Measurements from ENCODE around the gene LRRC4C. TPM values are rescaled to one million over a fixed set of nuclear protein-coding genes. Genes with fewer than 3 reads are reported as not detected.

LRRC4C gene
- total and polyA plus RNA-seq, 2 donors (not counting 3 experiments of a cell fraction or from before 2014, with no cell fraction given), result not detected

DNA sequence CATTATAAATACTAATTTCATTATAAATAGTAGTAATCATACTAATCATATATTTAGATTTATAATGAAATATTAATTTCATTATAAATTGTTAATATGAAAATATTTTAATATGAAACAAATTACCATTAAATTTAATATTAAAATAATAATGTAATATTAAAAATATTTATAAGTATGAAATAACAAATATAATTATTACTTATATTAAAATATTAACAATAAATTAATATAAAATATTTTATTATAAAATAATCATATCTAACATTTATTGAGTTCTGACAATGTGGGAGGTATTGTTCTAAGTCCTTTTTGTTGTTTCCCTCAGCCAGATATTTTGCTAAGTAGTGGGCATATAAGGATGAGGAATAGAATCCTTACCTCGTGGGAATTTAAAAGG is 1341.4 kb downstream of the LRRC4C start:
- dilution Hi-C loops (cut with MboI; ENCODE audit: extremely low pct_ligation_motif_present, low sequenced_read_pairs), result no loop called here
- Histone ChIP-seq H3K4me1 (ENCODE audit: control insufficient read depth, extremely low read depth, insufficient read depth, low read length) (no peaks in the 10 kb centered on the region), H2AFZ (ENCODE audit: low read depth, low read length) (no peak overlapping the region), H3K9ac (replicated peaks; ENCODE audit: extremely low read depth, insufficient read depth, low read length) (no peak overlapping the region), H3K79me2 (ENCODE audit: control insufficient read depth, insufficient read depth, low read length) (no peaks in the 10 kb centered on the region), H4K20me1 (replicated peaks; ENCODE audit: control insufficient read depth, extremely low read depth, insufficient read depth, low read length) (no peaks in the 10 kb centered on the region), H3K27me3 (ENCODE audit: control insufficient read depth in 2 of 2, insufficient read depth in 2 of 2, low read length in 2 of 2) (no peaks in the 10 kb centered on the region), H3K9me3 (replicated peaks; ENCODE audit: control insufficient read depth, insufficient read depth, low read length) (peaks cover 2% of the 10 kb centered on the region), H3K9me1 (replicated peaks; ENCODE audit: control insufficient read depth, extremely low read depth, insufficient read depth, low read length) (no peaks in the 10 kb centered on the region), H3K4me3 (replicated peaks in 1 of 3; ENCODE audit: insufficient read depth in 1 of 3, low read depth in 1 of 3, low read length in 3 of 3) (no peak overlapping the region), H3K4me2 (ENCODE audit: insufficient read depth, low read length) (no peak overlapping the region), H3K36me3 (ENCODE audit: control insufficient read depth in 2 of 2, extremely low read depth in 1 of 2, insufficient read depth in 2 of 2, low read length in 2 of 2) (no peaks in the 10 kb centered on the region), H3K27ac (ENCODE audit: insufficient read depth, low read depth, low read length) (no peak overlapping the region)
- BruUV-seq (replicated peaks), result no TSS peak
- intact Hi-C loops (cut with micrococcal nuclease), result no loop called here
- CTCF ChIA-PET, result no interaction called here
- DNase-seq (ENCODE audit: low read depth, low spot score) (no peak), FAIRE-seq (no peak)
- POLR2A ChIA-PET, result no interaction called here
- TF ChIP-seq GATA2 (IDR thresholded peaks at IDR 0.05; ENCODE audit: insufficient read depth, insufficient read length, low read depth, low read length), result no peak
- TF ChIP-seq JUN (IDR thresholded peaks at IDR 0.05; ENCODE audit: borderline replicate concordance, insufficient read depth, insufficient read length, low read depth), result no peak
- TF ChIP-seq POLR2A (IDR thresholded peaks at IDR 0.05; ENCODE audit: low read depth, low read length), result no peak

DNA sequence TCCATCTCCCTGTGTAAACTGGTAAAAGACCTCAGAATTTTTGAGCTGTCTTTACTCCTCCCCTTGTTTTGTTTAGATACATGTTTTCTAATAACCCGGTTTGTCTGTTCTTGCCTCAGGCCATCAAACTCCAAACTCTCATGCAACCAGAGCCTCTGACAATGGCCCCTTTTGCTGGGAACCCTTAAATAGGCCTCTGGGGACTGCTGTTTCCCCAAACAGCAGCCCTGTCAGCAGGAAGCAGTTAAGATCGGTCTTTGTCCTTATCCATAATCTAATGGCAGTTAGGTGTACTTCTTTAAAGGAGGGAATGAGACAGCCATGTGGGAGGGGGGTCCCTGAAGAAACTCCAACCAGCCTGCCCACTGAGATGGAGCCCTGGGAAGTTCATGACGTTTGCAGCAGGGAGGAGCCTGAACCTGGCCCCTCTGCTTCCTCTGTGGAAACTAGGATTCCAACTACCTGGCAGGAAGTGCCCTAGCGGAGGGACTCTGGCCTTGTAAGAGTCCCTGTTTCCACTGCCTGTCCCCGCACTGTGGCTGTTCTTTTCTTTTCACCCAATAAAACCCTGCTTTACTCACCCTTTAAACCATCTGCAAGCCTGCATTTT is 1354.4 kb downstream of the LRRC4C start:
- H3K9ac ChIP-seq (replicated peaks; ENCODE audit: extremely low read depth, insufficient read depth, low read length), result no peak overlapping the region
- DNase-seq (ENCODE audit: low read depth, low spot score) (no peak), FAIRE-seq (no peak)
- no peaks in the 10 kb centered on the region for H3K27me3 ChIP-seq (ENCODE audit: control insufficient read depth in 2 of 2, insufficient read depth in 2 of 2, low read length in 2 of 2)
- BruUV-seq (replicated peaks), result no TSS peak
- H2AFZ ChIP-seq (ENCODE audit: low read depth, low read length), result no peak overlapping the region
- peaks cover 2% of the 10 kb centered on the region for H3K9me3 ChIP-seq (replicated peaks; ENCODE audit: control insufficient read depth, insufficient read depth, low read length)
- intact Hi-C loops (cut with micrococcal nuclease) (no loop called here), dilution Hi-C loops (cut with MboI; ENCODE audit: extremely low pct_ligation_motif_present, low sequenced_read_pairs) (no loop called here)
- H3K36me3 ChIP-seq (ENCODE audit: control insufficient read depth in 2 of 2, extremely low read depth in 1 of 2, insufficient read depth in 2 of 2, low read length in 2 of 2), result no peaks in the 10 kb centered on the region
- H3K4me1 ChIP-seq (ENCODE audit: control insufficient read depth, extremely low read depth, insufficient read depth, low read length), result no peaks in the 10 kb centered on the region
- ChIA-PET CTCF (no interaction called here), POLR2A (no interaction called here)
- H3K4me2 ChIP-seq (ENCODE audit: insufficient read depth, low read length), result no peak overlapping the region
- no peaks in the 10 kb centered on the region for H4K20me1 ChIP-seq (replicated peaks; ENCODE audit: control insufficient read depth, extremely low read depth, insufficient read depth, low read length)
- no peak overlapping the region for H3K4me3 ChIP-seq (replicated peaks in 1 of 3; ENCODE audit: insufficient read depth in 1 of 3, low read depth in 1 of 3, low read length in 3 of 3)
- H3K79me2 ChIP-seq (ENCODE audit: control insufficient read depth, insufficient read depth, low read length), result no peaks in the 10 kb centered on the region
- TF ChIP-seq MYC (IDR thresholded peaks at IDR 0.05; ENCODE audit: low read depth, low read length) (no peak), JUN (IDR thresholded peaks at IDR 0.05; ENCODE audit: borderline replicate concordance, insufficient read depth, insufficient read length, low read depth) (no peak), CTCF (IDR thresholded peaks at IDR 0.05; ENCODE audit: extremely low read depth in 1 of 2, insufficient read depth in 1 of 2, low read depth in 1 of 2, low read length in 2 of 2) (no peak), POLR2AphosphoS5 (IDR thresholded peaks at IDR 0.05; ENCODE audit: insufficient read depth, low read depth, low read length) (no peak), EZH2 (IDR thresholded peaks at IDR 0.05; ENCODE audit: borderline replicate concordance, low read depth, low read length, severe bottlenecking) (no peak), FOS (IDR thresholded peaks at IDR 0.05; ENCODE audit: borderline replicate concordance, insufficient read depth, low read length) (no peak), MAX (IDR thresholded peaks at IDR 0.05; ENCODE audit: insufficient read depth, insufficient read length) (no peak)
- no peak overlapping the region for H3K27ac ChIP-seq (ENCODE audit: insufficient read depth, low read depth, low read length)
- H3K9me1 ChIP-seq (replicated peaks; ENCODE audit: control insufficient read depth, extremely low read depth, insufficient read depth, low read length), result no peaks in the 10 kb centered on the region

Measured in endothelial cell of umbilical vein (primary cell).